ENCODE data around the gene C6orf136. TPM values are rescaled to one million over a fixed set of nuclear protein-coding genes. Genes with fewer than 3 reads are reported as not detected.

C6orf136 gene
- polyA plus RNA-seq, 2 of the 4 experiments (the other 2 are of a cell fraction) = 7.5 to 11.7 TPM

- no peak for TF ChIP-seq PBX3 (IDR thresholded peaks at IDR 0.05)
- no peak for TF ChIP-seq HEYL (CRISPR knock-in tag; IDR thresholded peaks at IDR 0.05)
These were observed 49.5 kb downstream of the C6orf136 start (continued) for GRCh38 chr6:30696432-30696831.

GRCh38 chr6:30700340-30700739, 53.4 kb downstream of the C6orf136 start:
- Histone ChIP-seq H3K4me2 (no peak overlapping the region), H3K4me1 (peaks cover 6% of the 10 kb centered on the region; the same call in 2 of the 3 replicates), H3K4me3 (no peak overlapping the region), H3K9me3 (no peaks in the 10 kb centered on the region), H3K27ac (no peak overlapping the region)
- ATAC-seq (no peak), DNase-seq (ENCODE audit: low read depth in 1 of 2, low spot score in 1 of 2) (no peak), FAIRE-seq (no peak)
- no peak for TF ChIP-seq POLR2AphosphoS2 (conservative IDR thresholded peaks at IDR 0.05; ENCODE audit: low read length)
- TF ChIP-seq SMC3 (IDR thresholded peaks at IDR 0.05) = no peak
- TF ChIP-seq RAD21 (conservative IDR thresholded peaks at IDR 0.05 in 1 of 2, IDR thresholded peaks at IDR 0.05 in 1 of 2) = no peak
- no peak for TF ChIP-seq BHLHE40 (IDR thresholded peaks at IDR 0.05; ENCODE audit: low read depth, low read length)
- no peak for TF ChIP-seq RNF2 (IDR thresholded peaks at IDR 0.05; ENCODE audit: borderline replicate concordance, low read depth)
- no peak for TF ChIP-seq HEYL (CRISPR knock-in tag; IDR thresholded peaks at IDR 0.05)
- CTCF ChIA-PET = interaction anchor here (0.9 to 1.2 kb wide), 2 partner anchors 15 to 387 kb away, joined by 3 read pairs; no protein-coding TSS in a partner anchor
- POLR2A ChIA-PET = interaction anchor here (1.0 kb wide), 1 partner anchor 17 kb away, joined by 4 read pairs; the partner anchor contains the start of gene MDC1
- 70% methylated on average over 4 of the region's 4 CpGs for WGBS (ENCODE audit: missing lambda C conversion rate)

Other genes with a start within 250 kb of the C6orf136 start
- gene HLA-E, start 157.6 kb upstream of the C6orf136 start, polyA plus RNA-seq (2011; rRNA removed) = 38.3 and 40.0 TPM in 2 replicates
- 33.6 to 41.7 TPM (median 40.3 TPM) in 3 replicates for gene HLA-E, start 157.6 kb upstream of the C6orf136 start, polyA plus RNA-seq (2017; fragmentation: RNase III; extraction: RNeasy Plus Mini Kit Qiagen cat#74134 plus additional on column Dnase treatment)
- gene GNL1, start 90.6 kb upstream of the C6orf136 start, polyA plus RNA-seq (2011; rRNA removed) = 18.5 and 25.6 TPM in 2 replicates
- 19.9 to 28.7 TPM (median 27.2 TPM) in 3 replicates for gene GNL1, start 90.6 kb upstream of the C6orf136 start, polyA plus RNA-seq (2017; fragmentation: RNase III; extraction: RNeasy Plus Mini Kit Qiagen cat#74134 plus additional on column Dnase treatment)
- gene PRR3, start 89.8 kb upstream of the C6orf136 start, polyA plus RNA-seq (2011; rRNA removed) = 24.1 and 29.5 TPM in 2 replicates
- gene PRR3, start 89.8 kb upstream of the C6orf136 start, polyA plus RNA-seq (2017; fragmentation: RNase III; extraction: RNeasy Plus Mini Kit Qiagen cat#74134 plus additional on column Dnase treatment) = 12.8 to 13.8 TPM (median 12.8 TPM) in 3 replicates
- gene ABCF1, start 75.7 kb upstream of the C6orf136 start, polyA plus RNA-seq (2011; rRNA removed) = 30.2 and 31.0 TPM in 2 replicates
- gene ABCF1, start 75.7 kb upstream of the C6orf136 start, polyA plus RNA-seq (2017; fragmentation: RNase III; extraction: RNeasy Plus Mini Kit Qiagen cat#74134 plus additional on column Dnase treatment) = 71.3 to 73.3 TPM (median 72.0 TPM) in 3 replicates
- gene PPP1R10, start 29.9 kb upstream of the C6orf136 start, polyA plus RNA-seq (2011; rRNA removed) = 33.3 and 37.6 TPM in 2 replicates
- gene PPP1R10, start 29.9 kb upstream of the C6orf136 start, polyA plus RNA-seq (2017; fragmentation: RNase III; extraction: RNeasy Plus Mini Kit Qiagen cat#74134 plus additional on column Dnase treatment) = 25.2 to 28.4 TPM (median 26.4 TPM) in 3 replicates
- gene MRPS18B, start 29.3 kb upstream of the C6orf136 start, polyA plus RNA-seq (2011; rRNA removed) = 91.1 and 97.3 TPM in 2 replicates
- 83.6 to 104 TPM (median 85.3 TPM) in 3 replicates for gene MRPS18B, start 29.3 kb upstream of the C6orf136 start, polyA plus RNA-seq (2017; fragmentation: RNase III; extraction: RNeasy Plus Mini Kit Qiagen cat#74134 plus additional on column Dnase treatment)
- gene ATAT1, start 20.3 kb upstream of the C6orf136 start, polyA plus RNA-seq (2011; rRNA removed) = 7.4 and 9.3 TPM in 2 replicates
- gene ATAT1, start 20.3 kb upstream of the C6orf136 start, polyA plus RNA-seq (2017; fragmentation: RNase III; extraction: RNeasy Plus Mini Kit Qiagen cat#74134 plus additional on column Dnase treatment) = 8.6 to 9.3 TPM (median 8.6 TPM) in 3 replicates
- gene DHX16, start 25.9 kb downstream of the C6orf136 start, polyA plus RNA-seq (2011; rRNA removed) = 31.3 and 31.6 TPM in 2 replicates
- 27.7 to 31.6 TPM (median 30.3 TPM) in 3 replicates for gene DHX16, start 25.9 kb downstream of the C6orf136 start, polyA plus RNA-seq (2017; fragmentation: RNase III; extraction: RNeasy Plus Mini Kit Qiagen cat#74134 plus additional on column Dnase treatment)
- 20.6 and 25.4 TPM in 2 replicates for gene PPP1R18, start 39.5 kb downstream of the C6orf136 start, polyA plus RNA-seq (2011; rRNA removed)
- gene PPP1R18, start 39.5 kb downstream of the C6orf136 start, polyA plus RNA-seq (2017; fragmentation: RNase III; extraction: RNeasy Plus Mini Kit Qiagen cat#74134 plus additional on column Dnase treatment) = 16.2 to 17.7 TPM (median 17.1 TPM) in 3 replicates
- 11.3 and 12.4 TPM in 2 replicates for gene NRM, start 43.9 kb downstream of the C6orf136 start, polyA plus RNA-seq (2011; rRNA removed)
- 13.0 to 14.5 TPM (median 13.0 TPM) in 3 replicates for gene NRM, start 43.9 kb downstream of the C6orf136 start, polyA plus RNA-seq (2017; fragmentation: RNase III; extraction: RNeasy Plus Mini Kit Qiagen cat#74134 plus additional on column Dnase treatment)
- gene MDC1, start 70.1 kb downstream of the C6orf136 start, polyA plus RNA-seq (2011; rRNA removed) = 8.2 and 13.3 TPM in 2 replicates
- 14.9 to 21.4 TPM (median 16.5 TPM) in 3 replicates for gene MDC1, start 70.1 kb downstream of the C6orf136 start, polyA plus RNA-seq (2017; fragmentation: RNase III; extraction: RNeasy Plus Mini Kit Qiagen cat#74134 plus additional on column Dnase treatment)
- 691 and 782 TPM in 2 replicates for gene TUBB, start 73.2 kb downstream of the C6orf136 start, polyA plus RNA-seq (2011; rRNA removed)
- 1,022 to 1,121 TPM (median 1,044 TPM) in 3 replicates for gene TUBB, start 73.2 kb downstream of the C6orf136 start, polyA plus RNA-seq (2017; fragmentation: RNase III; extraction: RNeasy Plus Mini Kit Qiagen cat#74134 plus additional on column Dnase treatment)
- gene FLOT1, start 95.6 kb downstream of the C6orf136 start, polyA plus RNA-seq (2011; rRNA removed) = 135 and 136 TPM in 2 replicates
- gene FLOT1, start 95.6 kb downstream of the C6orf136 start, polyA plus RNA-seq (2017; fragmentation: RNase III; extraction: RNeasy Plus Mini Kit Qiagen cat#74134 plus additional on column Dnase treatment) = 89.7 to 99.2 TPM (median 89.9 TPM) in 3 replicates
- 116 and 202 TPM in 2 replicates for gene IER3, start 97.4 kb downstream of the C6orf136 start, polyA plus RNA-seq (2011; rRNA removed)
- gene IER3, start 97.4 kb downstream of the C6orf136 start, polyA plus RNA-seq (2017; fragmentation: RNase III; extraction: RNeasy Plus Mini Kit Qiagen cat#74134 plus additional on column Dnase treatment) = 89.1 to 108 TPM (median 104 TPM) in 3 replicates
- 19.8 and 25.8 TPM in 2 replicates for gene DDR1, start 237.4 kb downstream of the C6orf136 start, polyA plus RNA-seq (2011; rRNA removed)
- gene DDR1, start 237.4 kb downstream of the C6orf136 start, polyA plus RNA-seq (2017; fragmentation: RNase III; extraction: RNeasy Plus Mini Kit Qiagen cat#74134 plus additional on column Dnase treatment) = 31.9 to 44.2 TPM (median 43.5 TPM) in 3 replicates